Mesothelial cell of epicardium (in vitro differentiated cells): ENCODE data around the gene DLGAP1. TPM values are rescaled to one million over a fixed set of nuclear protein-coding genes. Genes with fewer than 3 reads are reported as not detected.
A peak's percentile ranks its signal among the peaks of the same experiment; 100 is the strongest.

Source experiments
- DNase-seq, 2 experiments: peaks; one replicate each; pipeline ENCODE4 v3.0.0; 2021; ENCODE audit warnings: low spot score in 2 of 2; ENCODE audit not compliant: unreplicated experiment in 2 of 2
- H3K27ac Mint-ChIP-seq: 2 replicates; pipeline ENCODE4 v1.8.0; 2021; ENCODE audit warnings: mixed read lengths
- H3K27me3 Mint-ChIP-seq: 2 replicates; pipeline ENCODE4 v1.8.0; 2021; ENCODE audit warnings: low read depth, mixed read lengths
- H3K36me3 Mint-ChIP-seq: 2 replicates; pipeline ENCODE4 v1.8.0; 2021; ENCODE audit warnings: mixed read lengths
- H3K4me1 Mint-ChIP-seq: 2 replicates; pipeline ENCODE4 v1.8.0; 2021; ENCODE audit warnings: mixed read lengths
- H3K4me3 Mint-ChIP-seq: 2 replicates; pipeline ENCODE4 v1.8.0; 2021; ENCODE audit warnings: mild to moderate bottlenecking, moderate library complexity, mixed read lengths
- H3K9me3 Mint-ChIP-seq: 2 replicates; pipeline ENCODE4 v1.8.0; 2021; ENCODE audit warnings: mixed read lengths
- total RNA-seq: library from RNA; stranded (reverse); gene quantifications from 3 replicates; pipeline ENCODE4 v1.2.1, GENCODE V29; 2021
- TF ChIP-seq, protein P1 (sequence below): fragments of 200-600 bp; sonication (generic); IDR thresholded peaks from one replicate; pipeline ENCODE4 v1.5.0; 2021; ENCODE audit warnings: antibody characterized with exemption; ENCODE audit not compliant: unreplicated experiment

DLGAP1 gene
- total RNA-seq, 1 donor from 2014 or later = 4.6 TPM

DNA sequence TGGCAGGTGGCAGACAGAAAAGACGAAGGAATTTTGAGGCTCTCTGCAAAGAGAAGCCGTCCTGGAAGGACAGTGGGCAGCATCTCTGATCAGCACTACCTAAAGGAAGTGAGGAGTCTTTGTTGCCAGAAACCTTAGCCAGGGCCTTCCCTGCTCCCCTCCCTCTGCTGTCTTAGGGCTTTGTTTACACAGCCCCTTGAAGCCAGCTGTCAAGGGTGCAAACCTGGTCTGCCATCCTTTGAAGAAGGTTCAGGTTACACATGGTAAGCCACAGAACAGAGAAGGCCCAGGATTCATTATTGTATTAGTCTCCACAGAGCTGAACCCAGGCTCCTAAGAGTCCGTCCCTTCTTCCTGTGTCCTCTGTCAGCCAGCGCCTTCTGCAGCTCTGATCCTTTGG is 648.5 kb downstream of the DLGAP1 start:
- no peaks in the 10 kb centered on the region for H3K36me3 Mint-ChIP-seq
- no peaks in the 10 kb centered on the region for H3K27me3 Mint-ChIP-seq
- TF ChIP-seq, protein P1, sequence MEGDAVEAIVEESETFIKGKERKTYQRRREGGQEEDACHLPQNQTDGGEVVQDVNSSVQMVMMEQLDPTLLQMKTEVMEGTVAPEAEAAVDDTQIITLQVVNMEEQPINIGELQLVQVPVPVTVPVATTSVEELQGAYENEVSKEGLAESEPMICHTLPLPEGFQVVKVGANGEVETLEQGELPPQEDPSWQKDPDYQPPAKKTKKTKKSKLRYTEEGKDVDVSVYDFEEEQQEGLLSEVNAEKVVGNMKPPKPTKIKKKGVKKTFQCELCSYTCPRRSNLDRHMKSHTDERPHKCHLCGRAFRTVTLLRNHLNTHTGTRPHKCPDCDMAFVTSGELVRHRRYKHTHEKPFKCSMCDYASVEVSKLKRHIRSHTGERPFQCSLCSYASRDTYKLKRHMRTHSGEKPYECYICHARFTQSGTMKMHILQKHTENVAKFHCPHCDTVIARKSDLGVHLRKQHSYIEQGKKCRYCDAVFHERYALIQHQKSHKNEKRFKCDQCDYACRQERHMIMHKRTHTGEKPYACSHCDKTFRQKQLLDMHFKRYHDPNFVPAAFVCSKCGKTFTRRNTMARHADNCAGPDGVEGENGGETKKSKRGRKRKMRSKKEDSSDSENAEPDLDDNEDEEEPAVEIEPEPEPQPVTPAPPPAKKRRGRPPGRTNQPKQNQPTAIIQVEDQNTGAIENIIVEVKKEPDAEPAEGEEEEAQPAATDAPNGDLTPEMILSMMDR = no peak
- peaks cover 5% of the 10 kb centered on the region for H3K9me3 Mint-ChIP-seq
- no peak overlapping the region for H3K27ac Mint-ChIP-seq
- no peak overlapping the region for H3K4me3 Mint-ChIP-seq
- DNase-seq = no peak
- H3K4me1 Mint-ChIP-seq = peaks cover 8% of the 10 kb centered on the region

DNA sequence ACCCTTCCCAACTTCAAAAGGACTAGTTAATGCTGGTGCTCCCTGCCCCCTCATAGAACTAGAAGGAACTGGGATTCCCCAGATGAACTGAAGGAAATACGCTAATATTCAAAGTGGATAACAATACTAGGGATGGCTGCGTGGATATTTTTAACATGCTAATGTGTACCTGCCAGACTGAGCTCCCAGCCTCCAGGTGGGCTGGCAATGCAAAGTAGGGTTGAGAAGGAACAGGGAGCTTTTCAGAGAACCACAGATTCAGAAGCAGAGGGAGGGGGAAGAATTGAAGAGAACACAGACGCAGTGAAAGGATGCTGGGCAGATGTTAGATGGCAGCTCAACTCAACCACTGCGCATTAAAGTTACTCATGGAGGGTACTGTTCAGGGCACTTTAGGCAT is 650.8 kb downstream of the DLGAP1 start:
- no peak overlapping the region for H3K27ac Mint-ChIP-seq
- no peaks in the 10 kb centered on the region for H3K36me3 Mint-ChIP-seq
- TF ChIP-seq, protein P1 = no peak
- DNase-seq = no peak
- H3K4me3 Mint-ChIP-seq = no peak overlapping the region
- peaks cover 9% of the 10 kb centered on the region for H3K4me1 Mint-ChIP-seq
- H3K27me3 Mint-ChIP-seq = no peaks in the 10 kb centered on the region
- H3K9me3 Mint-ChIP-seq = peaks cover 5% of the 10 kb centered on the region

DNA sequence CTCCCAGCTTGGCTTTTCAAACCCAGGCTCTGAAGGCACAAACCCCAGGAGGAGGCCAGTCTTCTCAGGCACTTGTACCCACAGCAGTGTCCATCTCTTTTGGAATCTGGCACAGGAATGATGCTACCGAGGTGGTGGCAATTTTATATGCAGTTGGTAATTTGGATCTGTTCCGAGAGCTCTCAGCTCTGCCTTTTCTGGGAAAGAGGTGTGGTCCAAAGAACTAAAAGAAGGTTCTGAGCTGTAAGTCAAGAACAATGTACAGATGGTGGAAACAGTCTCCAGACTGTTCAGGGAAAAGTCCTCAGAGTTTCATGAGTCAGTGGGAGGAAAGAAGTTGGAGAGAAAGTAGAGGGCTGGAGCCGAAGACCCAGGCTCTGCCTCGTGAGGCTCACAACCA is 651.8 kb downstream of the DLGAP1 start:
- Mint-ChIP-seq H3K4me3 (no peak overlapping the region), H3K27ac (no peak overlapping the region), H3K27me3 (no peaks in the 10 kb centered on the region), H3K4me1 (peaks cover 13% of the 10 kb centered on the region), H3K36me3 (no peaks in the 10 kb centered on the region), H3K9me3 (peaks cover 5% of the 10 kb centered on the region)
- no peak for DNase-seq
- TF ChIP-seq, protein P1 = no peak

DNA sequence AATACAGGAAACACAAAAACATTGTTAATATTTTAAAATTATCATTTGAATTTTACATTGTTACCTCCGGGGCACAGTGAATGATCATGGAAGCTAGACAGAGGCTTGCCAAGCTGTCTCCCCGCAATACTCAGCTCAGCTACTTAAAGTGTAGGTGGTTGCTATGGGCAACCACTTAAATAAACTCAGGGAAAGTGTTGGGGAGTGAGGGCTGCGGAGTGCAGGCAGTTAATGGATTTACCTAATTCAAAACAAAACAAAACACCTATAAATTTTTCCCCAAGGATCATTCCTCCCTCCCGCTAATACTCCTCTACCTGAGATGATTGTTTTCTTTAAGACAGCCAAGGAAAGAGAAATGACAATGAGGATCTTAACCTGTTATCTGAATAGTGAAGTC is 655.6 kb downstream of the DLGAP1 start:
- TF ChIP-seq, protein P1 = no peak
- Mint-ChIP-seq H3K27me3 (no peaks in the 10 kb centered on the region), H3K4me3 (no peak overlapping the region), H3K9me3 (peaks cover 5% of the 10 kb centered on the region), H3K36me3 (no peaks in the 10 kb centered on the region), H3K27ac (peak overlapping the region; percentile 95), H3K4me1 (peaks cover 28% of the 10 kb centered on the region)
- DNase-seq = no peak

DNA sequence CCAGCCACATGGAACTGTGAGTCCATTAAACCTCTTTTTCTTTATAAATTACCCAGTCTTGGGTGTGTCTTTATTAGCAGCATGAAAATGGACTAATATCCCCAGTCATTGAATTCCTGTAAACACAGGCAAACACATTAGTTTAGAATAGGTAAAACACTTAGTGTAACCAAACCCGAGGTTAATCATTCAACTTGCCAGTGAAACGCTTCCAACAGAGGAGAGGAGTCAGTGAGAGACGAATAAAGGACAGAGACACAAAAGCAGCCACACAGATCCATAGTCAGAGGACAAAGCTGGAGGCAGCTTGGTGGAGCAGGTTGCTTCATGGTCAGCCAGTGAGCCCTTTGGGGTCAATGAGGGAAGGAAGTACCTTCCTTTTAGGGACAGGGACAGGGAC is 657.1 kb downstream of the DLGAP1 start:
- Mint-ChIP-seq H3K4me1 (peaks cover 41% of the 10 kb centered on the region), H3K27ac (no peak overlapping the region), H3K36me3 (no peaks in the 10 kb centered on the region)

DNA sequence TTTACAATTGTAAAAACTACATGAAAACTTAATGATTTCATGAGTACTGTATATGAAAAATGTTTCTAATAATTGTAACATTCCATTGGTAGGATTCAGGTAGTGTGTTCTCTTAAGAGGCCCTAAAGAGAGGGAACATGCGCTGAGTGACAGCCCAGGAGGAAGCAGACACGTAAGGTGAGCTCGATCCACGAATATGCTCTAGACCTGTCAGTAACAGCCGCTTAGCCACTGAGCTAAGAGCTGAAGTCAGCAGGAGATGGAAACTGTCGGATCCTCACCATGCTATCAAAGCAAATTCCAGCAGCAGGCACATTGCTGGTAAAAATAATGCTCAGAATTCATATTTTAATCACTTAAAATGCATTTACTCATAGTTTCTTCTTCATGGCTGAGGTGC is 658.7 kb downstream of the DLGAP1 start:
- TF ChIP-seq, protein P1 = no peak
- H3K4me3 Mint-ChIP-seq = no peak overlapping the region
- H3K9me3 Mint-ChIP-seq = peaks cover 3% of the 10 kb centered on the region
- no peak overlapping the region for H3K27ac Mint-ChIP-seq
- H3K4me1 Mint-ChIP-seq = peaks cover 41% of the 10 kb centered on the region
- no peaks in the 10 kb centered on the region for H3K36me3 Mint-ChIP-seq
- DNase-seq = no peak
- no peaks in the 10 kb centered on the region for H3K27me3 Mint-ChIP-seq

More for the DNA sequence above, 657.1 kb downstream of the DLGAP1 start:
- H3K9me3 Mint-ChIP-seq = peaks cover 5% of the 10 kb centered on the region
- no peak for DNase-seq
- H3K4me3 Mint-ChIP-seq = no peak overlapping the region
- TF ChIP-seq, protein P1 = no peak
- no peaks in the 10 kb centered on the region for H3K27me3 Mint-ChIP-seq
